BE2C (cell line): ENCODE measurements around the gene MAP6.

Source experiments
- DNase-seq: peaks from one replicate; pipeline ENCODE4 v3.0.0-alpha.2; 2020
- H3K27me3 ChIP-seq: fragments of 250-450 bp; sonication (Bioruptor Pico); 2 replicates; pipeline ENCODE4 v1.5.1; 2020; ENCODE audit warnings: mild to moderate bottlenecking
- H3K36me3 ChIP-seq: fragments of 250-450 bp; sonication (Bioruptor Pico); 2 replicates; pipeline ENCODE4 v1.5.1; 2020; ENCODE audit warnings: mild to moderate bottlenecking
- H3K4me1 ChIP-seq: fragments of 250-450 bp; sonication (Bioruptor Pico); 2 replicates; pipeline ENCODE4 v1.5.1; 2020
- H3K4me3 ChIP-seq: 2 replicates; pipeline ENCODE4 v1.5.1; 2011; ENCODE audit warnings: low read depth, low read length
- H3K9me3 ChIP-seq: fragments of 250-450 bp; sonication (Bioruptor Pico); 2 replicates; pipeline ENCODE4 v1.5.1; 2020
- CTCF ChIP-seq: IDR thresholded peaks from 2 replicates; pipeline ENCODE4 v1.5.1; 2012; ENCODE audit warnings: mild to moderate bottlenecking, low read depth, low read length

MAP6 gene

GRCh38 chr11:75601494-75601893, 67.3 kb downstream of the MAP6 start:
- H3K36me3 ChIP-seq, result no peaks in the 10 kb centered on the region
- no peak overlapping the region for H3K4me3 ChIP-seq
- TF ChIP-seq CTCF, result no peak
- no peaks in the 10 kb centered on the region for H3K27me3 ChIP-seq
- no peak for DNase-seq
- H3K9me3 ChIP-seq, result no peaks in the 10 kb centered on the region
- H3K4me1 ChIP-seq, result no peaks in the 10 kb centered on the region; the same call in 1 of the 2 replicates

- no peaks in the 10 kb centered on the region for H3K27me3 ChIP-seq
- H3K36me3 ChIP-seq, result no peaks in the 10 kb centered on the region
- H3K4me1 ChIP-seq, result no peaks in the 10 kb centered on the region; the same call in 1 of the 2 replicates
- no peak for DNase-seq
- no peak for TF ChIP-seq CTCF
- no peak overlapping the region for H3K4me3 ChIP-seq
- no peaks in the 10 kb centered on the region for H3K9me3 ChIP-seq
Observed at GRCh38 chr11:75600356-75600755, 68.5 kb downstream of the MAP6 start.

GRCh38 chr11:75598900-75599299, 69.9 kb downstream of the MAP6 start:
- no peaks in the 10 kb centered on the region for H3K27me3 ChIP-seq
- TF ChIP-seq CTCF, result no peak
- H3K4me3 ChIP-seq, result no peak overlapping the region
- no peaks in the 10 kb centered on the region for H3K9me3 ChIP-seq
- H3K4me1 ChIP-seq, result no peaks in the 10 kb centered on the region; the same call in 1 of the 2 replicates
- H3K36me3 ChIP-seq, result no peaks in the 10 kb centered on the region
- DNase-seq, result no peak

GRCh38 chr11:75598264-75598663, 70.6 kb downstream of the MAP6 start:
- Histone ChIP-seq H3K36me3 (no peaks in the 10 kb centered on the region), H3K27me3 (no peaks in the 10 kb centered on the region), H3K4me1 (no peaks in the 10 kb centered on the region; the same call in 1 of the 2 replicates), H3K9me3 (no peaks in the 10 kb centered on the region), H3K4me3 (no peak overlapping the region)
- no peak for TF ChIP-seq CTCF
- no peak for DNase-seq

- DNase-seq, result peak; percentile 60
- no peaks in the 10 kb centered on the region for H3K27me3 ChIP-seq
- peak; percentile 96 for TF ChIP-seq CTCF
Observed at GRCh38 chr11:75597636-75598035, 71.2 kb downstream of the MAP6 start.

GRCh38 chr11:75596914-75597313, 71.9 kb downstream of the MAP6 start:
- Histone ChIP-seq H3K36me3 (no peaks in the 10 kb centered on the region), H3K9me3 (no peaks in the 10 kb centered on the region), H3K4me3 (no peak overlapping the region), H3K4me1 (no peaks in the 10 kb centered on the region; the same call in 1 of the 2 replicates), H3K27me3 (no peaks in the 10 kb centered on the region)
- no peak for DNase-seq
- no peak for TF ChIP-seq CTCF

More at GRCh38 chr11:75597636-75598035, 71.2 kb downstream of the MAP6 start:
- Histone ChIP-seq H3K36me3 (no peaks in the 10 kb centered on the region), H3K4me1 (no peaks in the 10 kb centered on the region; the same call in 1 of the 2 replicates), H3K9me3 (no peaks in the 10 kb centered on the region), H3K4me3 (no peak overlapping the region)
